HK-2 (cell line): ENCODE measurements around the gene GRM5.
"Not testable (repeated sequence)": the region's sequence is repeated elsewhere in the genome, so short reads cannot be mapped to it uniquely, and the experiment has no call there.

Source experiments
- DNase-seq: peaks from one replicate; pipeline ENCODE4 v3.0.0-alpha.2; 2018; ENCODE audit not compliant: unreplicated experiment

Gene GRM5

DNA sequence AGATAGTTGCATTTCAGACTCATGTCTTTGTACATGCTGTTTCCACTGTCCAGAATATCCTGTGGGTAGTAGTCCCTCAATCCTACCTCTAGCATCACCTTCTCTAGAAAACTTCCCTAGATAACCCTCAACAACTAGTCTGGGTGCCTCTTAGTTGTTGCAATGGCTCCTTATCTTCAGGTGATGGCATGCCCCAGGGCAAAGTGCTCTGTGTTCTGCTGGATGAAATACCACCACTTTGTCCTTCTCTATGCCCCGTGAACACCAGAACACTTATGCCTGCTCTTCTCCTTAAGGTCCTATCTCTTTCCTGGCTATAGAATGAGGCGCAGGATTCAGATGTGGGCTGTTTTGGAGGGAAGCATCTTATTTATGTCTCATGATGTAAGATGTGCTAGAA, 569.9 kb downstream of the GRM5 start:
- DNase-seq: no peak

DNA sequence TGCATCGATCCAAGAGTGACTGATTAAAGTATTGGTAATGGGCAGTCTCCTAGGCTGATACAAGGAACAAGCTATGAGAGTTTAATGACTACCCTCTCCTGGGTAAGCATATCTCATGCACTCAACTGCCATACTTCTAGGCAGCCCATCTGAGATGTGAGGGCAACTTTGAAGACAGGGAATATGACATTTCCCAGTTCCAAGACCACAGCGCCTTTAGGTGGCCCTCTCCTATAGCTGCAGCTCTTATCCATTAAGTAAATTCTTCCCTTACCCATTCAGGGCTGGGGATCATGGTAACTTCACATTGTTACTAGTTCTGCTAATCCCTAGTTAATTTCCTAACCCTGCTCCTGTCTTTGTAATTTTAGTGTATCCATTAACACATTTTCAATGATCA, 570.9 kb downstream of the GRM5 start:
- DNase-seq: no peak

DNA sequence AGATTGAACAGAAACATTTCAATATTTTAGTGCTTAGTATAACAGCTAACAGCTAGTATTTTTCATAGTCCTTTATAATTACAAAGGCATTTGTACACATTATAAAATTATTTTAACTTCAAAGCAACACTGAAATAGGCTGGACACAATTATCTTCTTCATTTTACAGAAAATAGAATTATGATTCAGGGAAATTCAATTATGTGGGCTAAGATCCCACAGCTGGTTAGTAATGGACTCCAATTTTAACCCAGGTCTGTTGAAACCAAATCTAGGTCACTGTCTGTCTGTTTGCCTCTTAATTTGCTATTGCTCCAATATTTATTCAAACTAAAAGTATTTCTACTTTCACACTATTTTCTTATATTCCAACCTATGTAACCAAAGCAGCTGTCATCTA, 574.1 kb downstream of the GRM5 start:
- DNase-seq: no peak

DNA sequence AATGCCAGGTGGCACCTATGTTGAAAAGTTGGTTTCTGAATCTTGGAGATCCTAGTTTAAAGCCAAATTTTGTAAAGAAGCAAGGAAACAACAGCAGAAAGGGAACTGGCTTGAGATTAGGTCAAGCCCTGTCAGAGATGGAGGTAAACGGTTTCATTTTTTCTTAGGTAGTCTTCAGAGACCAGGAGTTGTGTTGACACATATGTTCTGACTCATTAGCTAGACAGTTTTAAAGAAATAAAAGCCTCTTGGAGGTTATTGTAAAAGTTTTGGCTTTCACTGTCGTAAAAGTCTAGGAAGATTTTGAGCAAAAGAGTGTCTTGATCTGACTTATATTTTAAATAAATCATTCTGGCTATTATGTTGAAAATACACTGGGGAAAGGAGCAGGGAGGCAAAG, 576.8 kb downstream of the GRM5 start:
- DNase-seq: no peak

DNA sequence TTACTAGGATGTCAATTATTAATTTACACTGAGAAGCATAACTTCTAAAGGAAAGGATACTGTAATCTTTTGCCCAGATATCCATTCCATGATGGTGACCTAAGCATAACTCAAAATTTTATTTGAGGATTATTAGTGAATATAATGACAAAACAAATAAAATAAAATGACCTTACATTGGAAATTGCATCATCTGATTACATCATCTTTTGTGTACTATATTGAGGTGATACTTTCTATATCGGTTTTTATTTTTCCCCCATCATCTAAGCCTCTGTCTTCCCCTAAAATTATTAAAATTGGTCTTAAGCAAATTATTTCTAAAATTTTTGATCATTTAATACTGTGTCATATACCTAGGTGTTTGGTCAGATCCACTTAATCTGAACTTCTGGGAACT, 578.1 kb downstream of the GRM5 start:
- no peak for DNase-seq

DNA sequence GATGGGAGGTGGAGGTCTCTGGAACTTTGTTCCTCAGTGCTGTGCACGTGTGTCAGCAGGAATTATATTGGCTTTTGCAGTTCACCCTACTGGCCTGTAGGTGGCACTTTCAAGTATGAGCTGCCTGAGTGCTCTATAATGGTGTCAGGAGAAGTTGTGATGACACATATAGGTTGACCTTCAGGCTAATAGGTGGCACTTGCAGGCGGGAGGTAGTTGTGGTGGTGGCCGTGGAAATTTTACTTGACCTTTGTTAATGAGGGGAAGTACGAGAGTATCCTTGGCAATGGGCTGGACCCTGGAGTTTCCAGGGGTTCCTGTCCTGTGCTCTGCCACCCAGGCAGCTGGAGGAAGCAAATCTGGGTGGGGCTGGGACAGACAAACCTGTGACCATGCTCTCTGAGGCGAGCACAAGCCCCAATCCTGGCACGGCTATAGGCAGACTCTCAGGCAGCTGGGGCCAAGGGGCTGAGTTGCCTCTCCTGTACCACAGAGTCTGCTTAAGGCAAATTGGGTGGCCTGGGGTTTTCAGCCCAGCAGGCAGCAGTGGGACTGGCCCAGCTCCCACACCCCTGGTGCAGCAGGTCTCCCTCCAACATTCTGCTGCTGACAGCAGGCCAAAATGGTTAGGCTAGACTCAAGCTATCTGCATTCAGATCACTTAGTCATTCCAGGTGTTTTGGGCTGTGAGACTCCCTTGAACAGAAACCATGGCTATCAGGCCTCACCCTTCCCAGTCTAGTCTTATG, 580.7 kb downstream of the GRM5 start:
- DNase-seq: peak; percentile 28

DNA sequence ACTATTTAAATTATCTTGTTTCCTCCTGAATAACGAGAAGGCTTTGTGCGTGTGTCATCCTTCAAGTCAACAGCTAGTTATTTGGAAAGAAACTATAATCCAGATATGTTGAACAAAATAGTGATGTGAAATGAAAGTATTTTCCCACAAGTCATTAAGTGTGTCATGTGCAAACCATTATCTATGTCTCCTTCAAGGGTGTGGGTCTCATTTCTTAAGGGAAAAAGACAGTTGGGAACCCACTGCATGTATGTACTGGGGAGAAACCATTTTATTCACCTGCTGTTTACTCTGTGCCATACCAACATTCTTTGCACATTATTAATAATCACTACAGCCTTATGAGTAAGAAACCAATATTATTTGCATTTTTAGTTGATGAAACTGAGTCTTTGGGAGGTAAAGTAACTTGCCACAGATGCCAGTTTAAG, 582.9 kb downstream of the GRM5 start:
- DNase-seq: no peak

DNA sequence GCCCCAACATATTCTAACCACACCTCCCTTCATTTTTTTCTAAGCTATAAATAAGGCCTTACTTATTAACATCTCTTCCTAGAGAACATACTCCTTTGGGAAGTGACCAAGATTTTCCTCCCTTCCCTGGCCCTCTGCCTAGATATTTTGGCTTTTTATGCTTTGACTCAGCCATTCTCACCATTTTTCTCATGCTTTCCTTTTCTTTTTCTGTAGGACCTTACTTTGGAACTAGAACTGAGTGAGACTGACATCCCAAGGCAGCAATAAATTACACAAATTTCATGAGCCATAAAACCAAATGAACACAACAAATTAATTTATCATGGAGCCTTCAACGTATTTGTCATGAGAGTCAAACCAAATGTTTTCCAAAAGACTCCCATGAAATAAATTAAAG, 585.6 kb downstream of the GRM5 start:
- peak; percentile 11 for DNase-seq

DNA sequence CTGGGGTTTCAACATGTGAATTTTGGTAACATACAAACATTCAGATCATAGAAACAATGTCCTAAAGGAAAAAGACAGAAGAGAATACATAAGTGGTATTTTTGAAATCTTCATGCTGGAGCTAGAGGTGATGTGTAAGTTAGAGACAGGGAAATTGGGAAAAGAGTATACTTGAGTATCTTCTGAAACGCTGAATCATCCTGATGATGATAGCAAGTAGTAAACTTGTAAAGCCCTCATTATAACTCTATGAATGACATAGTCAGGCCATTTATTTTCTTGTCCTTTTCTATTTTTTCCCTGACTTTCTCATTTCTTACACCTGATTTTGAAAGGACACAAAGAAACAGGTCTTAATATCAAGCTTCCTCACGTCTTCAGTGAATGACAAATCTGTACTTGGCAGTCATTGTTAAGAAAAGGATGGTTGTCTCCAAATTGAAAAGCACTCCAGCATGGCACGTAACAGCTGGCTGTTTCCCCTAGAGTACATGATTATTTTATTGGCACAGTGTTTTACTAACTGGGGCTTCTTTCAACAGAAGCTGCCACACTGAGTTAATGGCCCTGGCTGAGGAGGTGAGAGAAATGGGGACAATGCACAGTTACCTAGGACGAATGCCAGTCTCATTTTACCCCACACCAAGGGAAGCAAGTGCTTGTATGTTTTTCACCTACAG, 587.5 kb downstream of the GRM5 start:
- no peak for DNase-seq

DNA sequence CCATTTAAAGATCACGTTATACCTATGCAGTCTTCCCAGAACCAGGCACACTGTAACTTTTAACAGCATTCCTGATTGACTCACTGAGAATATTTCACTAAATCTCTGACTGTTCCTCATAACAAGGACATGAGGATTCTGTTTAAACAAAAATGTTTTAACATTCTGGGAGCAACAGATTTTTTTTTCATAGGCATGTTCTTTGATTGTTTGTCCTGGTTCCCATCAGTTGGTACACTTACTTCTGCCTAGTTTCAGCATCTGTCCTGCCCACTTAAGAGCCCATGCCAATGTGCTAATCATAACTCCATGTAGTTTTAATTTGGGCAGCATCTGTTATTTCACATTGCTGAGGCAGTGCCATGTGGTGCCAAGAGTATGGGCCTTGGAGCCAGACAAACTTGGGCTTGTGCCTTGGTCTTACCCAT, 589.8 kb downstream of the GRM5 start:
- DNase-seq: no peak

DNA sequence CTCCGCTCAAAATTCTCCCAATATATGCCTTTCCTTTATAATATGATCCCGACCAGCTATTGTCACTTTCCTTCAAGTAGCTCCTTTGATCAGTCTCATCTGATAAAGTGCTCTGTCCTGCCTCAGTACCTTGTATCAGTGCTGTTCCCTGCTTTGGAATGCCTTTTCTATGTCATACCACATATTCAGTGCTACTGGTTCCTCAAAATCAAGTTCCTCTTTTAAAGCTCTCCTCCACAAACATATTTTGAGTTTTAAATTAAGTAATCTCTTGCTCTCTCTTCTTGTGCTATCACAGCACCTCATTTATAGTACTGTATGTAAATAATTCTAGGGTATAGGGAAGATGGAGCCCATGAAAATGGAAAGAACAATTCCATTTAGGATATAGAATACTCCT, 591.1 kb downstream of the GRM5 start:
- no peak for DNase-seq

DNA sequence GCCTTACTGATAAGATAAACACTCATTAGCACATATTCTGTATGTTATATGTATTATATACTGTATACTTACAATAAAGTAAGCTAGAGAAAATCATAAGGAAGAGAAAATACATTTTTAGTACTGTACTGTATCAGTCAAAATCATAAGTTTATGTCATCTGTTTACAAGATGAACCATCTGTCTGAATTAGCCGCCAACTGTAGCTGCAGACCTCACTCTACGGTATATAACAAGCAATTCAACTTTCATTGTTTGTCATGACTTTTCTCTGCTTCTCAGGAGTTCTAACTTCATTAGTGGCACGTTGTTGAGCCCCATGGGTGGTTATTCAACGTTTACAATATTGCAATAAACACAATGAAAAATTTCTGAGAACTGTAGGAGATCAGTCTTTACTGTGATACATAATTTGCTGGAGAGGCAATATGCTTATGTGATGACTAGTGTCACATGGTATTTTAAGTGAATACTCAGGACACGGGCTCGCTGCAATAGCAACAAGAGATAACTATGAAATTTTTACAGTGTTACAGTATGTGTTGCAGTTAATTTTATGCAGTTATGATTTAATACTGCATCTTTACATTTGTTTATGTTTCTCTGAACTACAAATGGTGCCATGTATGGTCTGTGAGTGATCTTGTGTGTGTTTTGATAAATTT, 596.1 kb downstream of the GRM5 start:
- DNase-seq: no peak

DNA sequence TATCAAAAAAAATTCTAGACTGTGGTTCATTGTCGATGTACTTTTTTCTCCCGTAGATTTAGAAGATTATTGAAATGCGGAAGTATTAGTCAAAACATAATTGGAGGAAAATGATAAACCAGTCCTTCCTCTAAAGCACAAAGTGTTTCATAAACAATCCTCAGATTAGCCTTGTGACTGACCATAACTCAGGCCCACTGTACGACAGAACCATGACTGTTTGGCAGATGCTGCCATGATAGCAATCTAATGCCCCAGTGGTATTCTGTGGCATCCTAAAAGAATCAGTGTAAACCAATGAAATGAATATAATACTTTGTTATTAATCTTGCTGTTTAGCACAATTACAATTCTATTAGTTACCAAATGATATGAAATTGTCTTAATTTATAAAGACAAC, 601.3 kb downstream of the GRM5 start:
- no peak for DNase-seq

DNA sequence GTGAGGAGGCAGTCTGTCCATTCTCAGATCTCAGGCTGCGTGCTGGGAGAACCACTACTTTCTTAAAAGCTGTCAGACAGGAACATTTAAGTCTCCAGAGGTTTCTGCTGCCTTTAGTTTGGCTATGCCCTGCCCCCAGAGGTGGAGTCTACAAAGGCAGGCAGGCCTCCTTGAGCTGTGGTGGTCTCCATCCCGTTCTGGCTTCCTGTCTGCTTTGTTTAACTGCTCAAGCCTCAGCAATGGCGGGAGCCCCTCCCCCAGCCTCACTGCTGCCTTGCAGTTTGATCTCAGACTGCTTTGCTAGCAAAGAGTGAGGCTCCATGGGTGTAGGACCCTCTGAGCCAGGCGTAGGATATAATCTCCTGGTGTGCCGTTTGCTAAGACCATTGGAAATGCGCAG, 602.5 kb downstream of the GRM5 start:
- DNase-seq: not testable (repeated sequence)

DNA sequence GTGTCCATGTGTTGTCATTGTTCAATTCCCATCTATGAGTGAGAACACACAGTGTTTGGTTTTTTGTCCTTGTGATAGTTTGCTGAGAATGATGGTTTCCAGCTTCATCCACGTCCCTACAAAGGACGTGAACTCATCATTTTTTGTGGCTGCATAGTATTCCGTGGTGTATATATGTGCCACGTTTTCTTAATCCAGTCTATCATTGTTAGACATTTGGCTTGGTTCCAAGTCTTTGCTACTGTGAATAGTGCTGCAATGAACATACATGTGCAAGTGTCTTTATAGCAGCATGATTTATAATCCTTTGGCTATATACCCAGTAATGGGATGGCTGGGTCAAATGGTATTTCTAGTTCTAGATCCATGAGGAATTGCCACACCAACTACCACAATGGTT, 607.7 kb downstream of the GRM5 start:
- not testable (repeated sequence) for DNase-seq

DNA sequence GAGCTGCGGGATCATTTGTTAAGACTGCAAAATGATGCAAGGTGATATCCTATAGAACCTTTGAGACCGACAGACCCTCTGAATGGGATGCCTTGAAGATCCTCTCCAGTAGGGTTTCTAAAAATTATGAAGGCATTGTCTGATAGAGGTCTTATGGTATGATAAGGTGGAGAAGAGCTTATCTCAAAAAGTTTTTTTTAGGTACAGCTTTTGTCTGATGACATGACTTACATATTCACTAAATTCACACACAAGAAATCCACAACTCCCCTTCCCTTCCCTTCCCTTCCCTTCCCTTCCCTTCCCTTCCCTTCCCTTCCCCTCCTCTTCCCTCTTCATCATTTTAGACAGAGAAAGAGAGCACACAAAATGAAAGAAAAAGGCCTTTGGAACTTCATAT, 609.8 kb downstream of the GRM5 start:
- DNase-seq: no peak

DNA sequence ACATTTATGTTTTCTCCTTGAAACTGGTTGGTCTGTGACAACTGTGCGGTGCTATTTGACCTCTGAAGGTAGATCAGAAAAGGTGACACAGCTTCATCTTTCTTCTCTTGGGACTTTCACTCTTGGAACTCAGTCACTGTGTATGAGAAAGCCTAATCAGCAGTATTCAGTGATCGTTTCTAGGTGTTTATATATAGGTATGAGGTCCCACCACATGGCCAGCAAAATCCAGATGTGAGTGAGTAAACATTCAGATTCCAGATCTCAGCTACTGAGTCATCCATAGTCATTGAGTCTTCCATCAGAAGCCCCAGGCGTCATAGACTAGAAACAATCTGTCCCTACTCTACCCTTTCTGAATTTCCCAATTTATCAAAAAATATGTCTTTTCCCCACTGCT, 610.9 kb downstream of the GRM5 start:
- no peak for DNase-seq
